ENCODE data around the gene SMIM36.

DNA sequence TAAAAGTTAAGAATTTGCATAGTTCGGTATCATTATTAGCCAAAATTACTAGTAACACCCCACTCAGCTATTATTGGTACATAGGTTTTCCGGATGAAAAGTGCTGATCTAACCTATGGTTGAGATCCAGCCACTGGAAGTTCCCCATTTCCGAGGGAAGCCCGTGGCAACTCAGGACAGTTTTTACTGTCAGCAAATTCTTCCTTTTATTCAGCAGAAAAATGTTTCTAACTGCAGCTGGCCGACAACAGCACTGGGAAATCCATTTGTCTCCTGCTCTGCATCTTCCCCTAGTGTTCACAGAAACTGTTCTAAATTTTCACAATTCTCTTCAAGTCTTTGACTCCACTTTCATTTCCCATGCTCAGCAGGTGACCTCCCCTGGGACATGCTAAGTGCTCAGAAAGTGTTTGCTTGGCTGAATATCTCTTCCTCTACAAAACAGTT is 74.1 kb downstream of the SMIM36 start:
- TF ChIP-seq TOX (CRISPR knock-in tag; IDR thresholded peaks at IDR 0.05; ENCODE audit: borderline replicate concordance) (no peak), ZFP30 (CRISPR knock-in tag; IDR thresholded peaks at IDR 0.05) (no peak), TCF4 (CRISPR knock-in tag; IDR thresholded peaks at IDR 0.05; ENCODE audit: borderline replicate concordance) (no peak), ESRRG (CRISPR knock-in tag; IDR thresholded peaks at IDR 0.05) (no peak), OSR1 (CRISPR knock-in tag; IDR thresholded peaks at IDR 0.05) (no peak), ZNF565 (CRISPR knock-in tag; conservative IDR thresholded peaks at IDR 0.05; ENCODE audit: low read depth) (no peak), ZFP3 (CRISPR knock-in tag; IDR thresholded peaks at IDR 0.05) (no peak), ZNF70 (CRISPR knock-in tag; IDR thresholded peaks at IDR 0.05) (no peak)
- TF ChIP-seq, protein P1, sequence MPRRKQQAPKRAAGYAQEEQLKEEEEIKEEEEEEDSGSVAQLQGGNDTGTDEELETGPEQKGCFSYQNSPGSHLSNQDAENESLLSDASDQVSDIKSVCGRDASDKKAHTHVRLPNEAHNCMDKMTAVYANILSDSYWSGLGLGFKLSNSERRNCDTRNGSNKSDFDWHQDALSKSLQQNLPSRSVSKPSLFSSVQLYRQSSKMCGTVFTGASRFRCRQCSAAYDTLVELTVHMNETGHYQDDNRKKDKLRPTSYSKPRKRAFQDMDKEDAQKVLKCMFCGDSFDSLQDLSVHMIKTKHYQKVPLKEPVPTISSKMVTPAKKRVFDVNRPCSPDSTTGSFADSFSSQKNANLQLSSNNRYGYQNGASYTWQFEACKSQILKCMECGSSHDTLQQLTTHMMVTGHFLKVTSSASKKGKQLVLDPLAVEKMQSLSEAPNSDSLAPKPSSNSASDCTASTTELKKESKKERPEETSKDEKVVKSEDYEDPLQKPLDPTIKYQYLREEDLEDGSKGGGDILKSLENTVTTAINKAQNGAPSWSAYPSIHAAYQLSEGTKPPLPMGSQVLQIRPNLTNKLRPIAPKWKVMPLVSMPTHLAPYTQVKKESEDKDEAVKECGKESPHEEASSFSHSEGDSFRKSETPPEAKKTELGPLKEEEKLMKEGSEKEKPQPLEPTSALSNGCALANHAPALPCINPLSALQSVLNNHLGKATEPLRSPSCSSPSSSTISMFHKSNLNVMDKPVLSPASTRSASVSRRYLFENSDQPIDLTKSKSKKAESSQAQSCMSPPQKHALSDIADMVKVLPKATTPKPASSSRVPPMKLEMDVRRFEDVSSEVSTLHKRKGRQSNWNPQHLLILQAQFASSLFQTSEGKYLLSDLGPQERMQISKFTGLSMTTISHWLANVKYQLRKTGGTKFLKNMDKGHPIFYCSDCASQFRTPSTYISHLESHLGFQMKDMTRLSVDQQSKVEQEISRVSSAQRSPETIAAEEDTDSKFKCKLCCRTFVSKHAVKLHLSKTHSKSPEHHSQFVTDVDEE (CRISPR knock-in tag; IDR thresholded peaks at IDR 0.05) = no peak
- TF ChIP-seq, protein P2, sequence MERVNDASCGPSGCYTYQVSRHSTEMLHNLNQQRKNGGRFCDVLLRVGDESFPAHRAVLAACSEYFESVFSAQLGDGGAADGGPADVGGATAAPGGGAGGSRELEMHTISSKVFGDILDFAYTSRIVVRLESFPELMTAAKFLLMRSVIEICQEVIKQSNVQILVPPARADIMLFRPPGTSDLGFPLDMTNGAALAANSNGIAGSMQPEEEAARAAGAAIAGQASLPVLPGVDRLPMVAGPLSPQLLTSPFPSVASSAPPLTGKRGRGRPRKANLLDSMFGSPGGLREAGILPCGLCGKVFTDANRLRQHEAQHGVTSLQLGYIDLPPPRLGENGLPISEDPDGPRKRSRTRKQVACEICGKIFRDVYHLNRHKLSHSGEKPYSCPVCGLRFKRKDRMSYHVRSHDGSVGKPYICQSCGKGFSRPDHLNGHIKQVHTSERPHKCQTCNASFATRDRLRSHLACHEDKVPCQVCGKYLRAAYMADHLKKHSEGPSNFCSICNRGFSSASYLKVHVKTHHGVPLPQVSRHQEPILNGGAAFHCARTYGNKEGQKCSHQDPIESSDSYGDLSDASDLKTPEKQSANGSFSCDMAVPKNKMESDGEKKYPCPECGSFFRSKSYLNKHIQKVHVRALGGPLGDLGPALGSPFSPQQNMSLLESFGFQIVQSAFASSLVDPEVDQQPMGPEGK (CRISPR knock-in tag; IDR thresholded peaks at IDR 0.05; ENCODE audit: borderline replicate concordance) = no peak
